Adrenal gland (tissue), 5 donors: Measurements from ENCODE around the gene IMPDH1.

Experiments
- CTCF ChIP-seq, 6 experiments: fragments of 450-650 bp in 4 of 6; fragments of 200-600 bp in 2 of 6; sonication (generic) in 1 of 6; IDR thresholded peaks; 1 replicate in 5 of 6; 2 replicates in 1 of 6; pipeline versions ENCODE4 v1.5.1 to v1.8.0; 2016 to 2021; ENCODE audit warnings: antibody characterized with exemption in 6 of 6, mild to moderate bottlenecking in 2 of 6, moderate library complexity in 1 of 6
- POLR2A ChIP-seq, 2 donors: fragments of 450-650 bp; IDR thresholded peaks; one replicate each; pipeline ENCODE4 v1.6.1; 2017; ENCODE audit warnings: antibody characterized with exemption in 2 of 2, mild to moderate bottlenecking in 2 of 2, moderate library complexity in 1 of 2
- donor health status: DM: no; HTN: no; CAD: no.

- TF ChIP-seq CTCF (IDR thresholded peaks at IDR 0.05) (no peak), POLR2A (IDR thresholded peaks at IDR 0.05) (no peak)
These were observed 1.8 kb downstream of the IMPDH1 start for GRCh38 chr7:128407751-128408708.
